Measurements from ENCODE around the gene TSPAN18.

The TSPAN18 gene

GRCh38 chr11:44906649-44907048 is 179.9 kb downstream of the TSPAN18 start:
- H2AFZ ChIP-seq (ENCODE audit: low read length), result no peak overlapping the region
- no peaks in the 10 kb centered on the region for H3K9me3 ChIP-seq (replicated peaks; ENCODE audit: insufficient read depth, low read length)
- no peaks in the 10 kb centered on the region for H3F3A ChIP-seq (ENCODE audit: insufficient read depth, low read length)
- no peak overlapping the region for H3K9ac ChIP-seq (ENCODE audit: low read length)
- no peaks in the 10 kb centered on the region for H3K79me2 ChIP-seq (ENCODE audit: low read length)
- H3K27me3 ChIP-seq (replicated peaks; ENCODE audit: insufficient read depth, low read length), result no peaks in the 10 kb centered on the region; the same call in 1 of the 2 replicates
- no peaks in the 10 kb centered on the region for H3K36me3 ChIP-seq (replicated peaks; ENCODE audit: insufficient read depth, low read length)
- H3K4me3 ChIP-seq (ENCODE audit: low read length), result no peak overlapping the region
- H3K4me1 ChIP-seq (ENCODE audit: low read length), result no peaks in the 10 kb centered on the region
- H4K20me1 ChIP-seq (ENCODE audit: insufficient read depth, low read length), result no peaks in the 10 kb centered on the region
- no peak for DNase-seq
- H3K4me2 ChIP-seq (ENCODE audit: low read depth, low read length), result no peak overlapping the region
- H3K27ac ChIP-seq (ENCODE audit: low read length), result no peak overlapping the region
- TF ChIP-seq EZH2 (optimal IDR thresholded peaks at IDR 0.05; ENCODE audit: low read depth, low read length), result no peak
- TF ChIP-seq, protein P1, sequence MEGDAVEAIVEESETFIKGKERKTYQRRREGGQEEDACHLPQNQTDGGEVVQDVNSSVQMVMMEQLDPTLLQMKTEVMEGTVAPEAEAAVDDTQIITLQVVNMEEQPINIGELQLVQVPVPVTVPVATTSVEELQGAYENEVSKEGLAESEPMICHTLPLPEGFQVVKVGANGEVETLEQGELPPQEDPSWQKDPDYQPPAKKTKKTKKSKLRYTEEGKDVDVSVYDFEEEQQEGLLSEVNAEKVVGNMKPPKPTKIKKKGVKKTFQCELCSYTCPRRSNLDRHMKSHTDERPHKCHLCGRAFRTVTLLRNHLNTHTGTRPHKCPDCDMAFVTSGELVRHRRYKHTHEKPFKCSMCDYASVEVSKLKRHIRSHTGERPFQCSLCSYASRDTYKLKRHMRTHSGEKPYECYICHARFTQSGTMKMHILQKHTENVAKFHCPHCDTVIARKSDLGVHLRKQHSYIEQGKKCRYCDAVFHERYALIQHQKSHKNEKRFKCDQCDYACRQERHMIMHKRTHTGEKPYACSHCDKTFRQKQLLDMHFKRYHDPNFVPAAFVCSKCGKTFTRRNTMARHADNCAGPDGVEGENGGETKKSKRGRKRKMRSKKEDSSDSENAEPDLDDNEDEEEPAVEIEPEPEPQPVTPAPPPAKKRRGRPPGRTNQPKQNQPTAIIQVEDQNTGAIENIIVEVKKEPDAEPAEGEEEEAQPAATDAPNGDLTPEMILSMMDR (IDR thresholded peaks at IDR 0.05; ENCODE audit: low read length), result no peak
- H3K9me2 ChIP-seq (replicated peaks; ENCODE audit: insufficient read depth, low read length), result no peaks in the 10 kb centered on the region

DNA sequence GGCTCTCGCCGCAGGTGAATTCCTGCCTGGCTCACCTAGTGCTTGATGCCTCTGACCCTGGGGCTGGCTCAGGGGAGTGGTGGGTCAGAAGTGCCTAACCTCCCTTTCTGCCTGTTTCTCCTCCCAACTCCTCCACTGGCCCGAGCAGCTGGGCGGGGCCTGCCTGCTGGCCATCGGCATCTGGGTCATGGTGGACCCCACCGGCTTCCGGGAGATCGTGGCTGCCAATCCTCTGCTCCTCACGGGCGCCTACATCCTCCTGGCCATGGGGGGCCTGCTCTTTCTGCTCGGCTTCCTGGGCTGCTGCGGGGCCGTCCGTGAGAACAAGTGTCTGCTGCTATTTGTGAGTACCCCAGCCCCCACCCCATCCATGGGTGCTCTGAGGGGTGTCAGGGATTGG is 182.8 kb downstream of the TSPAN18 start:
- H3K36me3 ChIP-seq (replicated peaks; ENCODE audit: insufficient read depth, low read length), result no peaks in the 10 kb centered on the region
- no peaks in the 10 kb centered on the region for H3F3A ChIP-seq (ENCODE audit: insufficient read depth, low read length)
- no peaks in the 10 kb centered on the region for H3K79me2 ChIP-seq (ENCODE audit: low read length)
- no peaks in the 10 kb centered on the region for H4K20me1 ChIP-seq (ENCODE audit: insufficient read depth, low read length)
- H3K27me3 ChIP-seq (replicated peaks; ENCODE audit: insufficient read depth, low read length), result no peaks in the 10 kb centered on the region; the same call in 1 of the 2 replicates
- H3K4me1 ChIP-seq (ENCODE audit: low read length), result no peaks in the 10 kb centered on the region
- no peak for DNase-seq
- H3K4me3 ChIP-seq (ENCODE audit: low read length), result no peak overlapping the region
- no peaks in the 10 kb centered on the region for H3K9me2 ChIP-seq (replicated peaks; ENCODE audit: insufficient read depth, low read length)
- H3K4me2 ChIP-seq (ENCODE audit: low read depth, low read length), result no peak overlapping the region
- H3K9me3 ChIP-seq (replicated peaks; ENCODE audit: insufficient read depth, low read length), result no peaks in the 10 kb centered on the region
- no peak overlapping the region for H3K27ac ChIP-seq (ENCODE audit: low read length)
- H2AFZ ChIP-seq (ENCODE audit: low read length), result no peak overlapping the region
- no peak overlapping the region for H3K9ac ChIP-seq (ENCODE audit: low read length)
- TF ChIP-seq, protein P1 (IDR thresholded peaks at IDR 0.05; ENCODE audit: low read length), result no peak
- TF ChIP-seq EZH2phosphoT487 (IDR thresholded peaks at IDR 0.05; ENCODE audit: low read length) (no peak), EZH2 (optimal IDR thresholded peaks at IDR 0.05; ENCODE audit: low read depth, low read length) (no peak)

DNA sequence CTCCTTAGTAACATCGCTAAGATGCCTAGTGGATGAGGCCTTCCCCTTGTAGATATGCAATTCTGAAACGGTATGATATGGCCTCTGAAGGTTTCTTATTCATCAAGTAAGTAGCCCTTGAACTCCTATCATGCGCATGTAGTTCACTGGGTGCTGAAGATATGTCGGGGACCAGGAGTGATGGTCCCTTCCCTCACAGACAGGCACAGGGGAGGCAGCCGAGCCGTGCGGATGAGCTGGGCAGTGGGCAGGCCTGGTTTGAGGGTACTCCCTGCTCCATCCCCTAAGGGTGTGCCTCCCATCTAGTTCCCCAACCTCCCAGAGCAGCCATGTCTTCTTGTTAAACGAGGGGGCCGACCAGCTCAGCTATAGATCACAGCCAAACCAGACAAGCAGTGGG is 183.8 kb downstream of the TSPAN18 start:
- no peak for DNase-seq
- H3K4me1 ChIP-seq (ENCODE audit: low read length), result no peaks in the 10 kb centered on the region

More for the DNA sequence above, 183.8 kb downstream of the TSPAN18 start:
- H3K36me3 ChIP-seq (replicated peaks; ENCODE audit: insufficient read depth, low read length), result no peaks in the 10 kb centered on the region
- no peak overlapping the region for H2AFZ ChIP-seq (ENCODE audit: low read length)
- no peak overlapping the region for H3K9ac ChIP-seq (ENCODE audit: low read length)
- H3K9me2 ChIP-seq (replicated peaks; ENCODE audit: insufficient read depth, low read length), result no peaks in the 10 kb centered on the region
- H3K9me3 ChIP-seq (replicated peaks; ENCODE audit: insufficient read depth, low read length), result no peaks in the 10 kb centered on the region
- H4K20me1 ChIP-seq (ENCODE audit: insufficient read depth, low read length), result no peaks in the 10 kb centered on the region
- no peaks in the 10 kb centered on the region; the same call in 1 of the 2 replicates for H3K27me3 ChIP-seq (replicated peaks; ENCODE audit: insufficient read depth, low read length)
- no peaks in the 10 kb centered on the region for H3F3A ChIP-seq (ENCODE audit: insufficient read depth, low read length)
- no peak overlapping the region for H3K4me3 ChIP-seq (ENCODE audit: low read length)
- H3K79me2 ChIP-seq (ENCODE audit: low read length), result no peaks in the 10 kb centered on the region
- TF ChIP-seq EZH2 (optimal IDR thresholded peaks at IDR 0.05; ENCODE audit: low read depth, low read length) (no peak), EZH2phosphoT487 (IDR thresholded peaks at IDR 0.05; ENCODE audit: low read length) (no peak)
- TF ChIP-seq, protein P1 (IDR thresholded peaks at IDR 0.05; ENCODE audit: low read length), result no peak
- no peak overlapping the region for H3K27ac ChIP-seq (ENCODE audit: low read length)
- H3K4me2 ChIP-seq (ENCODE audit: low read depth, low read length), result no peak overlapping the region
